HG03280 (cell line): ENCODE data around the gene ACSF3.

Experiments
- ATAC-seq: cut with Tn5 transposase; IDR thresholded peaks from one replicate; pipeline ENCODE4 v1.9.1; 2021; ENCODE audit warnings: mild to moderate bottlenecking, moderate library complexity; ENCODE audit not compliant: unreplicated experiment

The ACSF3 gene

GRCh38 chr16:89142474-89143195 lies 49.0 kb downstream of the ACSF3 start:
- no peak for ATAC-seq

- no peak for ATAC-seq
Measured at GRCh38 chr16:89143201-89143741, 49.6 kb downstream of the ACSF3 start.

- ATAC-seq, result no peak
Measured at GRCh38 chr16:89143911-89144675, 50.4 kb downstream of the ACSF3 start.

GRCh38 chr16:89144681-89145080 lies 51.0 kb downstream of the ACSF3 start:
- no peak for ATAC-seq

GRCh38 chr16:89145406-89146161 lies 51.9 kb downstream of the ACSF3 start:
- no peak for ATAC-seq

GRCh38 chr16:89146211-89147005 lies 52.8 kb downstream of the ACSF3 start:
- no peak for ATAC-seq

GRCh38 chr16:89147085-89147817 lies 53.6 kb downstream of the ACSF3 start:
- no peak for ATAC-seq

- ATAC-seq, result no peak
Measured at GRCh38 chr16:89149386-89149785, 55.7 kb downstream of the ACSF3 start.

GRCh38 chr16:89150090-89150835 lies 56.6 kb downstream of the ACSF3 start:
- ATAC-seq, result no peak

GRCh38 chr16:89150981-89151380 lies 57.3 kb downstream of the ACSF3 start:
- no peak for ATAC-seq

- no peak for ATAC-seq
Measured at GRCh38 chr16:89152831-89153700, 59.4 kb downstream of the ACSF3 start.

- no peak for ATAC-seq
Measured at GRCh38 chr16:89153848-89154271, 60.2 kb downstream of the ACSF3 start.

GRCh38 chr16:89154390-89155183 lies 60.9 kb downstream of the ACSF3 start:
- ATAC-seq, result no peak

GRCh38 chr16:89155184-89155679 lies 61.6 kb downstream of the ACSF3 start:
- no peak for ATAC-seq

- no peak for ATAC-seq
Measured at GRCh38 chr16:89155851-89156739, 62.4 kb downstream of the ACSF3 start.
